Bronchial epithelial cell (primary cell): ENCODE results near the gene RAET1L. TPM values are rescaled to one million over a fixed set of nuclear protein-coding genes. Genes with fewer than 3 reads are reported as not detected.

Experiments used
- DNase-seq: peaks from one replicate; pipeline ENCODE4 v3.0.0-alpha.2; 2010; ENCODE audit warnings: low read depth
- FAIRE-seq: peaks from 2 replicates; lab custom pipeline; 2011; peaks lifted over from hg19 to GRCh38; lab: Jason Lieb, UNC
- H3K27me3 ChIP-seq: 2 replicates; pipeline ENCODE4 v1.5.1; 2011; ENCODE audit warnings: low read length; ENCODE audit not compliant: control insufficient read depth, insufficient read depth
- H3K36me3 ChIP-seq: 2 replicates; pipeline ENCODE4 v1.5.1; 2011; ENCODE audit warnings: low read length; ENCODE audit not compliant: control insufficient read depth, insufficient read depth
- H3K4me3 ChIP-seq: 2 replicates; pipeline ENCODE4 v1.5.1; 2011; ENCODE audit warnings: mild to moderate bottlenecking, low read depth, low read length, control low read depth
- CTCF ChIP-seq: IDR thresholded peaks from 2 replicates; pipeline ENCODE4 v1.5.1; 2011; ENCODE audit warnings: mild to moderate bottlenecking, moderate library complexity, low read length, control low read depth, inconsistent platforms; ENCODE audit not compliant: insufficient read depth, severe bottlenecking
- total RNA-seq: library from RNA; depleted of rRNA; stranded (reverse); fragments of >200 nt; gene quantifications from 2 replicates; pipeline ENCODE4 v1.2.1, GENCODE V29; 2014

The RAET1L gene
- total RNA-seq, 1 donor from 2014 or later = 0.79 TPM

GRCh38 chr6:150058231-150058792 is 33.0 kb upstream of the RAET1L start:
- Histone ChIP-seq H3K4me3 (no peak overlapping the region), H3K27me3 (peaks cover 1% of the 10 kb centered on the region), H3K36me3 (no peaks in the 10 kb centered on the region)
- FAIRE-seq (no peak), DNase-seq (no peak)
- no peak for TF ChIP-seq CTCF

- TF ChIP-seq CTCF = no peak
- Histone ChIP-seq H3K27me3 (peaks cover 1% of the 10 kb centered on the region), H3K4me3 (no peak overlapping the region), H3K36me3 (no peaks in the 10 kb centered on the region)
- FAIRE-seq = no peak
- no peak for DNase-seq
These were observed 32.2 kb upstream of the RAET1L start for GRCh38 chr6:150057501-150057951.

GRCh38 chr6:150056916-150057315 is 31.6 kb upstream of the RAET1L start:
- peaks cover 1% of the 10 kb centered on the region for H3K27me3 ChIP-seq
- no peak for TF ChIP-seq CTCF
- FAIRE-seq = no peak

DNA sequence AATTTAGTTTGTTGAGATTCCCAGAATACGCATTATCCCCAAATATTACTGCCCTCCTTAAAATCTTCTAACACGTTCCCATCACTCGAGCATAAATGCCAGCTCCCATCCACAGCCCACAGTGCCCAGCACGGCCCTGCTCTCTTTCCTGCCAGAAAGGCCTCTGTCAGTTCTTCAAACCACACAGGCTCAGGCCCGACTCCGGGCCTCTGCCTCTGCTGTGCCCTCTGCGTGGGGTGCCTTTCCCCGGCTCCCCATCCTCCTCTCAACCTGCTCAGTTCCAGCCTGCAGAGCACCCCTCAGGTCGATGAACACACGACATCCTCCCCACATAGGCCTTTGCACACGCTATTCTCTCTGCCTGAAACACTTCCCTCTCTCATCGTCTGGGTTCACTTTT is 30.8 kb upstream of the RAET1L start:
- no peak for TF ChIP-seq CTCF
- FAIRE-seq = no peak

More at GRCh38 chr6:150056916-150057315, 31.6 kb upstream of the RAET1L start:
- Histone ChIP-seq H3K36me3 (no peaks in the 10 kb centered on the region), H3K4me3 (no peak overlapping the region)
- DNase-seq = no peak

DNA sequence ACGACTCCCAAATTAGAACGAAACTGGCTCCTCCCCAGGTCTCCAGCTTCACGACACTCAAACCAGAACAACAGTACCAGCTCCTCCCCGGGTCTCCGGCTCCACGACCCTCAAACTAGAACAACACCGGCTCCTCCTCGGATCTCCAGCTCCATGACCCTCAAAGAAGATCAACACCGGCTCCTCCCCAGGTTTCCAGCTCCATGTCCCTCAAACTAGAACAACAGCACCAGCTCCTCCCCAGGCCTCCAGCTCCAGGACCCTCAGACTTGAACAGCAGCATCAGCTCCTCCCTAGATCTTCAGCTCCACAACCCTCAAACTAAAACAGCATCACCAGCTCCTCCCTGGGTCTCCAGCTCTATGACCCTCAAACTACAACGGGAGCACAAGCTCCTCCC is 29.8 kb upstream of the RAET1L start:
- FAIRE-seq (no peak), DNase-seq (no peak)

More for the DNA sequence above, 30.8 kb upstream of the RAET1L start:
- Histone ChIP-seq H3K36me3 (no peaks in the 10 kb centered on the region), H3K27me3 (peaks cover 3% of the 10 kb centered on the region), H3K4me3 (no peak overlapping the region)
- no peak for DNase-seq

More for the DNA sequence above, 29.8 kb upstream of the RAET1L start:
- Histone ChIP-seq H3K27me3 (peaks cover 3% of the 10 kb centered on the region), H3K36me3 (no peaks in the 10 kb centered on the region), H3K4me3 (no peak overlapping the region)
- no peak for TF ChIP-seq CTCF
